OCI-LY3 (cell line): ENCODE results near the gene CNTN1.

Source experiments
- H2AFZ ChIP-seq: fragments of 200-600, 300-600 bp; shearing (Covaris generic); 2 replicates; pipeline ENCODE4 v1.6.0; 2014; ENCODE audit warnings: antibody characterized with exemption, low read depth, low read length
- H3K27ac ChIP-seq: fragments of 200-600, 300-600 bp; sonication (generic); 2 replicates; pipeline ENCODE4 v1.5.1; 2014; ENCODE audit warnings: mild to moderate bottlenecking, low read length, moderate library complexity, mixed read lengths
- H3K27me3 ChIP-seq: fragments of 200-600, 300-600 bp; sonication (generic); 2 replicates; pipeline ENCODE4 v1.6.1; 2014; ENCODE audit warnings: low read depth, low read length, mixed read lengths
- H3K36me3 ChIP-seq: fragments of 200-600, 300-600 bp; sonication (generic); replicated peaks from 2 replicates; pipeline ENCODE3; 2014; ENCODE audit warnings: low read depth, low read length, mixed read lengths
- H3K4me1 ChIP-seq: fragments of 300-600, 200-600 bp; sonication (generic); 2 replicates; pipeline ENCODE4 v1.6.1; 2014; ENCODE audit warnings: low read length, mixed read lengths
- H3K4me2 ChIP-seq: fragments of 200-600, 300-600 bp; sonication (generic); 2 replicates; pipeline ENCODE4 v1.6.1; 2014; ENCODE audit warnings: low read length, mixed read lengths
- H3K4me3 ChIP-seq: fragments of 300-600, 200-600 bp; sonication (generic); 2 replicates; pipeline ENCODE4 v1.5.1; 2014; ENCODE audit warnings: antibody characterized with exemption, mild to moderate bottlenecking, low read length, moderate library complexity
- H3K79me2 ChIP-seq: fragments of 300-600, 200-600 bp; shearing (Covaris generic); 2 replicates; pipeline ENCODE4 v1.6.1; 2014; ENCODE audit warnings: mild to moderate bottlenecking, low read length, mixed read lengths
- H3K9ac ChIP-seq: fragments of 300-600, 200-600 bp; shearing (Covaris generic); 2 replicates; pipeline ENCODE4 v1.6.0; 2014; ENCODE audit warnings: mild to moderate bottlenecking, low read length, moderate library complexity
- H3K9me3 ChIP-seq: fragments of 200-600, 300-600 bp; shearing (Covaris generic); 2 replicates; pipeline ENCODE4 v1.6.1; 2014; ENCODE audit warnings: low read length, mixed read lengths; ENCODE audit not compliant: insufficient read depth
- H4K20me1 ChIP-seq: fragments of 200-600, 300-600 bp; sonication (generic); 2 replicates; pipeline ENCODE4 v1.6.1; 2016; ENCODE audit warnings: low read length, mixed read lengths; ENCODE audit not compliant: insufficient read depth
- EZH2phosphoT487 ChIP-seq: fragments of 200-600 bp; shearing (Covaris generic); IDR thresholded peaks from 2 replicates; pipeline ENCODE4 v1.6.1; 2018; ENCODE audit warnings: antibody characterized with exemption, mixed run types, low read depth
- TF ChIP-seq, protein P1 (sequence below): fragments of 200-600, 300-600 bp; sonication (generic); IDR thresholded peaks from 2 replicates; pipeline ENCODE4 v1.5.1; 2014; ENCODE audit warnings: antibody characterized with exemption, low read length, low read depth

Gene CNTN1

DNA sequence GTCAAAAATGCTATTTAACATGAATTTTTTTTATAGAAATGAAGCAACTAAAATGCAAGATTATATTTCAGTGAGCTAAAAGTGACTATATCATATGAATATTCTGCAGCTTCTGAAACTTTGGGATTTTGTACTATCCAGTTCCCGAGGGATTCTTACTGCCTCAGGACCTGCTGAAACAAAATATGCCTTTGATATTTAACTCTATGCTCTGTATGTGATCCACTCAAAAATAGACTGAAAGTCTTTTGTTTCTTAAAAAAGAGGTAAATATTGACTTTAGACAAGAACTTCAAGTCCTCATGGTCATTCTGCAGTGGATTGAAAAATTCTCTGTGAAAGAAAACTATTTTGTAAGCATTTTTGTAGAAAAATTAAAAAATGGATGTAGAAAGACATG, 22.4 kb downstream of the CNTN1 start:
- TF ChIP-seq, protein P1, sequence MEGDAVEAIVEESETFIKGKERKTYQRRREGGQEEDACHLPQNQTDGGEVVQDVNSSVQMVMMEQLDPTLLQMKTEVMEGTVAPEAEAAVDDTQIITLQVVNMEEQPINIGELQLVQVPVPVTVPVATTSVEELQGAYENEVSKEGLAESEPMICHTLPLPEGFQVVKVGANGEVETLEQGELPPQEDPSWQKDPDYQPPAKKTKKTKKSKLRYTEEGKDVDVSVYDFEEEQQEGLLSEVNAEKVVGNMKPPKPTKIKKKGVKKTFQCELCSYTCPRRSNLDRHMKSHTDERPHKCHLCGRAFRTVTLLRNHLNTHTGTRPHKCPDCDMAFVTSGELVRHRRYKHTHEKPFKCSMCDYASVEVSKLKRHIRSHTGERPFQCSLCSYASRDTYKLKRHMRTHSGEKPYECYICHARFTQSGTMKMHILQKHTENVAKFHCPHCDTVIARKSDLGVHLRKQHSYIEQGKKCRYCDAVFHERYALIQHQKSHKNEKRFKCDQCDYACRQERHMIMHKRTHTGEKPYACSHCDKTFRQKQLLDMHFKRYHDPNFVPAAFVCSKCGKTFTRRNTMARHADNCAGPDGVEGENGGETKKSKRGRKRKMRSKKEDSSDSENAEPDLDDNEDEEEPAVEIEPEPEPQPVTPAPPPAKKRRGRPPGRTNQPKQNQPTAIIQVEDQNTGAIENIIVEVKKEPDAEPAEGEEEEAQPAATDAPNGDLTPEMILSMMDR, result no peak
- no peak for TF ChIP-seq EZH2phosphoT487
- no peak overlapping the region for H3K4me2 ChIP-seq
- H3K9ac ChIP-seq, result no peak overlapping the region
- no peak overlapping the region for H2AFZ ChIP-seq
- H3K4me1 ChIP-seq, result peaks cover 21% of the 10 kb centered on the region
- H3K9me3 ChIP-seq, result no peaks in the 10 kb centered on the region
- H3K79me2 ChIP-seq, result no peaks in the 10 kb centered on the region
- no peak overlapping the region for H3K27ac ChIP-seq
- peaks cover 6% of the 10 kb centered on the region; the same call in 1 of the 2 replicates for H3K27me3 ChIP-seq
- H3K4me3 ChIP-seq, result no peak overlapping the region
- no peaks in the 10 kb centered on the region for H4K20me1 ChIP-seq
- no peaks in the 10 kb centered on the region for H3K36me3 ChIP-seq

DNA sequence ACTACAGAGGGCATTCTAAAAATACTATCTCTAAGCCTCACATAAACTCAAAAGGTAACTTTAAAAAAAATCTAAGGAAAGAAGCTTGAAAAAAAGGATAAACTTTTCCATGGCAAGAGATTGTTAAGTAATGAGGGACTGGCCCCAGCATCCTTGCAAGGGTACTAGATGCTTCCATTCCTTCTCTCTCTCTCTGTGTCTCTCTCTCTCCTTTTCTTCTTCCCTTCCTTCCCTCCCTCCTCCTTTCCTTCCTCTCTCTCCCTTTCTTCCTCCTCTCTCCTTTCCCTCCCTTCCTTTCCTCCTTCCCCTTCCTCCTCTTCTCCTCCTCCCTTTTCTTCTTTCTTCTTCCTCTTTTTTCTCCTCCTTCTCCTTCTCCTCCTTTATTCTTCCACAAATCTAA, 23.8 kb downstream of the CNTN1 start:
- TF ChIP-seq, protein P1, result no peak
- no peak for TF ChIP-seq EZH2phosphoT487
- H3K27me3 ChIP-seq, result peaks cover 6% of the 10 kb centered on the region; the same call in 1 of the 2 replicates
- H3K9ac ChIP-seq, result no peak overlapping the region
- H3K9me3 ChIP-seq, result no peaks in the 10 kb centered on the region
- H4K20me1 ChIP-seq, result no peaks in the 10 kb centered on the region
- peaks cover 11% of the 10 kb centered on the region for H3K4me1 ChIP-seq
- no peak overlapping the region for H2AFZ ChIP-seq
- H3K4me2 ChIP-seq, result no peak overlapping the region
- no peak overlapping the region for H3K27ac ChIP-seq
- no peak overlapping the region for H3K4me3 ChIP-seq
- no peaks in the 10 kb centered on the region for H3K79me2 ChIP-seq
- no peaks in the 10 kb centered on the region for H3K36me3 ChIP-seq

DNA sequence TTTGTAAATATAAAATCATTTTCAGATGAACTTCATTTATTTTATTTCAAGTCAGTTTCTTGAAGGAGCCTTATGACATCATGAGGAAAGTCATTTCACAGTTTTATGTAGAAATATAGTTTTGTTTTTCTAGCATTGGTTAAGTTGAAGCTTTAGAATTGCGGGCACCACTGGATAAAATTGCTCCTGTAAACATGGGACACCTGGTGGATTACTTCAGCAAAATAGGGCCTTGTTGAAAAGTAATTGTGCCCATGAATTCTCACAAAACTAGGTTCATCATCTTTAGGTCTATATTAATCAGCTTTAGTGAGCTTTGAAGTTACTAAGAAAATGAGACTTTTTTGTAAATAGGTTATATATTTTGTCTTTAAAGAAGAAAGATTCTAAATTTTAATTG, 25.3 kb downstream of the CNTN1 start:
- Histone ChIP-seq H3K27me3 (peaks cover 6% of the 10 kb centered on the region; the same call in 1 of the 2 replicates), H3K9me3 (no peaks in the 10 kb centered on the region), H3K79me2 (no peaks in the 10 kb centered on the region), H3K4me3 (no peak overlapping the region), H3K27ac (no peak overlapping the region), H3K36me3 (no peaks in the 10 kb centered on the region), H4K20me1 (no peaks in the 10 kb centered on the region), H3K4me1 (no peaks in the 10 kb centered on the region), H3K4me2 (no peak overlapping the region), H2AFZ (no peak overlapping the region), H3K9ac (no peak overlapping the region)
- no peak for TF ChIP-seq EZH2phosphoT487
- TF ChIP-seq, protein P1, result no peak

DNA sequence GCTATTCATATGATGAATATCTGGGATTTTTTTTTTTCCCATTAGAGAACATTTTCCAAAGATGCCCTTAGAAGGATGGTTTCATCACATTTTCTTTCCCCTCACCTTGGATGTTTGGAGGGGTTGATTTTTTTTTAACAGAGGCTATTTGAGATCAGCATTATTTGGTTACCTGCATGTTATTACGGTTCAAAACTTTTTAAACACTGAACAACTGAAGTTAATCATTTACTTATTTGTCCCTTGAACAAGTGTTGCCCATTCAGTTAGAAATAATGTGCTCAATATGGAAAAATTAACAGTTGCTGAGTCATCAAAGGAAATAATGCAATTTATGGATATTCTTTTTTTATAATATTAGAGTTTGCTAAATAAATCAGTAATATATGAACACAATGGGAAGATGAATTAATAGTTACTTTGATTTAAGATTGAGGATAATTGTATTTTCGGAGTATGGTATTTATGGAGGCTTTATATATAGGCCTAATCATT, 26.7 kb downstream of the CNTN1 start:
- no peaks in the 10 kb centered on the region for H4K20me1 ChIP-seq
- no peak overlapping the region for H3K27ac ChIP-seq
- H3K4me3 ChIP-seq, result no peak overlapping the region
- H3K36me3 ChIP-seq, result no peaks in the 10 kb centered on the region
- H3K27me3 ChIP-seq, result no peaks in the 10 kb centered on the region; the same call in 1 of the 2 replicates
- no peak overlapping the region for H3K4me2 ChIP-seq
- TF ChIP-seq, protein P1, result no peak
- TF ChIP-seq EZH2phosphoT487, result no peak
- no peak overlapping the region for H2AFZ ChIP-seq
- no peaks in the 10 kb centered on the region for H3K79me2 ChIP-seq
- H3K9me3 ChIP-seq, result no peaks in the 10 kb centered on the region
- H3K4me1 ChIP-seq, result no peaks in the 10 kb centered on the region
- no peak overlapping the region for H3K9ac ChIP-seq
